Parathyroid adenoma (tissue), 2 donors: Measurements from ENCODE around the gene C4orf50.

Experiments used
- H2AFZ ChIP-seq: fragments of 300-600 bp; sonication (generic); one replicate; pipeline ENCODE4 v1.7.0; 2017; ENCODE audit warnings: antibody characterized with exemption, mild to moderate bottlenecking
- H3K27ac ChIP-seq: fragments of 300-600 bp; sonication (generic); one replicate; pipeline ENCODE4 v1.7.0; 2017
- H3K27me3 ChIP-seq: fragments of 300-600 bp; sonication (generic); one replicate; pipeline ENCODE4 v1.7.0; 2017; ENCODE audit warnings: low read length; ENCODE audit not compliant: control insufficient read depth, insufficient read depth
- H3K36me3 ChIP-seq: fragments of 300-600 bp; sonication (generic); one replicate; pipeline ENCODE4 v1.7.0; 2017; ENCODE audit warnings: low read length; ENCODE audit not compliant: control insufficient read depth, insufficient read depth
- H3K4me1 ChIP-seq: fragments of 300-600 bp; sonication (generic); one replicate; pipeline ENCODE4 v1.7.0; 2017; ENCODE audit warnings: control low read depth
- H3K4me2 ChIP-seq: fragments of 300-600 bp; sonication (generic); one replicate; pipeline ENCODE4 v1.7.0; 2017; ENCODE audit warnings: low read length
- H3K4me3 ChIP-seq: fragments of 300-600 bp; sonication (generic); one replicate; pipeline ENCODE4 v1.7.0; 2017; ENCODE audit warnings: low read depth, low read length
- H3K79me2 ChIP-seq: fragments of 300-600 bp; sonication (generic); one replicate; pipeline ENCODE4 v1.7.0; 2017; ENCODE audit warnings: control low read depth
- H3K9ac ChIP-seq: fragments of 300-600 bp; sonication (generic); one replicate; pipeline ENCODE4 v1.7.0; 2017; ENCODE audit warnings: mild to moderate bottlenecking
- H3K9me3 ChIP-seq: fragments of 300-600 bp; sonication (generic); one replicate; pipeline ENCODE4 v1.7.0; 2017; ENCODE audit warnings: low read length; ENCODE audit not compliant: control insufficient read depth
- TF ChIP-seq, protein P1 (sequence below): fragments of 300-600 bp; sonication (generic); IDR thresholded peaks from one replicate; pipeline ENCODE4 v1.7.0; 2017; ENCODE audit warnings: antibody characterized with exemption, mild to moderate bottlenecking
- donor health status: primary hyperparathyroidism.

C4orf50 gene

GRCh38 chr4:6047130-6047673 lies 29.0 kb upstream of the C4orf50 start:
- no peaks in the 10 kb centered on the region for H3K36me3 ChIP-seq
- peaks cover 2% of the 10 kb centered on the region for H3K27me3 ChIP-seq
- H3K79me2 ChIP-seq, result no peaks in the 10 kb centered on the region
- H2AFZ ChIP-seq, result no peak overlapping the region
- no peak overlapping the region for H3K9ac ChIP-seq
- H3K9me3 ChIP-seq, result no peaks in the 10 kb centered on the region
- H3K4me1 ChIP-seq, result no peaks in the 10 kb centered on the region
- no peak overlapping the region for H3K4me3 ChIP-seq
- TF ChIP-seq, protein P1, sequence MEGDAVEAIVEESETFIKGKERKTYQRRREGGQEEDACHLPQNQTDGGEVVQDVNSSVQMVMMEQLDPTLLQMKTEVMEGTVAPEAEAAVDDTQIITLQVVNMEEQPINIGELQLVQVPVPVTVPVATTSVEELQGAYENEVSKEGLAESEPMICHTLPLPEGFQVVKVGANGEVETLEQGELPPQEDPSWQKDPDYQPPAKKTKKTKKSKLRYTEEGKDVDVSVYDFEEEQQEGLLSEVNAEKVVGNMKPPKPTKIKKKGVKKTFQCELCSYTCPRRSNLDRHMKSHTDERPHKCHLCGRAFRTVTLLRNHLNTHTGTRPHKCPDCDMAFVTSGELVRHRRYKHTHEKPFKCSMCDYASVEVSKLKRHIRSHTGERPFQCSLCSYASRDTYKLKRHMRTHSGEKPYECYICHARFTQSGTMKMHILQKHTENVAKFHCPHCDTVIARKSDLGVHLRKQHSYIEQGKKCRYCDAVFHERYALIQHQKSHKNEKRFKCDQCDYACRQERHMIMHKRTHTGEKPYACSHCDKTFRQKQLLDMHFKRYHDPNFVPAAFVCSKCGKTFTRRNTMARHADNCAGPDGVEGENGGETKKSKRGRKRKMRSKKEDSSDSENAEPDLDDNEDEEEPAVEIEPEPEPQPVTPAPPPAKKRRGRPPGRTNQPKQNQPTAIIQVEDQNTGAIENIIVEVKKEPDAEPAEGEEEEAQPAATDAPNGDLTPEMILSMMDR, result no peak
- H3K4me2 ChIP-seq, result no peak overlapping the region
- H3K27ac ChIP-seq, result no peak overlapping the region

- no peaks in the 10 kb centered on the region for H3K36me3 ChIP-seq
- TF ChIP-seq, protein P1, result no peak
- no peak overlapping the region for H3K4me3 ChIP-seq
- H3K9ac ChIP-seq, result no peak overlapping the region
- no peaks in the 10 kb centered on the region for H3K4me1 ChIP-seq
- no peak overlapping the region for H3K27ac ChIP-seq
- no peaks in the 10 kb centered on the region for H3K9me3 ChIP-seq
- peaks cover 2% of the 10 kb centered on the region for H3K27me3 ChIP-seq
- H3K79me2 ChIP-seq, result no peaks in the 10 kb centered on the region
- H2AFZ ChIP-seq, result no peak overlapping the region
- no peak overlapping the region for H3K4me2 ChIP-seq
Measured at GRCh38 chr4:6046526-6047129, 28.4 kb upstream of the C4orf50 start.

DNA sequence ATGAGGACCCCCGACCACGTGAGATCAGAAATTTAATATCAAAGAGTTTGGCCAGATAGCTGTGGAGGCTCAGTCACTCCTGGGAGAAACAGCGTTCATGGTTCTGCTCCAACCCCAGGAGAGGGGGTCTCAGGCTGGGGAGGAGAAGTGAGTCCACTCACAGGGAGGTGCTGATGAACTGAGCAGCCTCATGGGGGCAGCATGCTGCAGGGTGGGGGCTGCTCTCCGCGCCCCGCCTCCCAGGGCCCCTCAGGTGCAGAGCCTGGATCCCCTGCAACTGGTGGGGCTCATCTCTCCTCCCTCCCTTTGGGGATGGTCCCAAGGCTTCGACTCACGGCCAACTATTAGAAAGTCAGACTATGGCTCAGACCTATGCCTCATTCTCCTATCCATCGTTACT lies 26.6 kb upstream of the C4orf50 start:
- Histone ChIP-seq H3K27ac (no peak overlapping the region), H3K9ac (no peak overlapping the region), H3K4me1 (no peaks in the 10 kb centered on the region), H3K79me2 (no peaks in the 10 kb centered on the region), H3K27me3 (peaks cover 2% of the 10 kb centered on the region), H3K9me3 (no peaks in the 10 kb centered on the region), H3K4me3 (no peak overlapping the region), H2AFZ (no peak overlapping the region), H3K36me3 (no peaks in the 10 kb centered on the region), H3K4me2 (no peak overlapping the region)
- TF ChIP-seq, protein P1, result no peak

DNA sequence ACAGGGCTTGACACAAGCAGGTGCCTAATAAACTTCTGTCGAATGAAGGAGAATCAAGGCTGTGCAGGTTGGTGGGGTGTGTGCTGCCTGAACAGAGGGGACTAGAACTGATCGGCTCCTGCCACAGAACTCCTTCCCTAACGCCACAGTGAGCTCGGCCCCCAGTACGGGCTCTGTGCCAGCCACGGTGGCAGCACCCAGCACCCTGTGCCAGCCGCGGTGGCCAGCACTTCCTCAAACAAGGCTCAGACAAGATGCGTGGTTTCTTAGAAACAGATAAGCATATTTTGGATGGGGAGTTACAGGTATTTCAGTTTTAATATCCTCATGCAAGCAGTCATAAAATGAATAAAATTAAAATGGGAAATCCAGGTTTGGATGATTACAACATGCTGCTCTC lies 26.0 kb upstream of the C4orf50 start:
- Histone ChIP-seq H3K27ac (no peak overlapping the region), H2AFZ (no peak overlapping the region), H3K4me2 (no peak overlapping the region), H3K9ac (no peak overlapping the region), H3K27me3 (peaks cover 2% of the 10 kb centered on the region), H3K79me2 (no peaks in the 10 kb centered on the region), H3K4me1 (no peaks in the 10 kb centered on the region), H3K36me3 (no peaks in the 10 kb centered on the region), H3K4me3 (no peak overlapping the region), H3K9me3 (no peaks in the 10 kb centered on the region)
- TF ChIP-seq, protein P1, result no peak

GRCh38 chr4:6043843-6044242 lies 25.6 kb upstream of the C4orf50 start:
- TF ChIP-seq, protein P1, result no peak

More at GRCh38 chr4:6043843-6044242, 25.6 kb upstream of the C4orf50 start:
- Histone ChIP-seq H3K4me1 (no peaks in the 10 kb centered on the region), H3K36me3 (no peaks in the 10 kb centered on the region), H3K27ac (no peak overlapping the region), H3K4me3 (no peak overlapping the region), H3K79me2 (no peaks in the 10 kb centered on the region), H2AFZ (no peak overlapping the region), H3K4me2 (no peak overlapping the region), H3K9me3 (no peaks in the 10 kb centered on the region), H3K9ac (no peak overlapping the region), H3K27me3 (peaks cover 2% of the 10 kb centered on the region)
